PC-3 (cell line): ENCODE data around the gene C16orf87.

Experiments
- EZH2 ChIP-seq: fragments of 300-600 bp; sonication (generic); IDR thresholded peaks from one replicate; pipeline ENCODE4 v1.6.1; 2017; ENCODE audit warnings: antibody characterized with exemption, mild to moderate bottlenecking, low read length; ENCODE audit not compliant: unreplicated experiment
- EZH2phosphoT487 ChIP-seq: fragments of 300-600 bp; sonication (generic); IDR thresholded peaks from 2 replicates; pipeline ENCODE4 v1.6.1; 2018; ENCODE audit warnings: mild to moderate bottlenecking, antibody characterized with exemption, low read length, borderline replicate concordance
- TF ChIP-seq, protein P1 (sequence below): fragments of 300-600 bp; sonication (generic); conservative IDR thresholded peaks from 2 replicates; pipeline ENCODE4 v1.5.1; 2017; ENCODE audit warnings: antibody characterized with exemption, low read depth, mild to moderate bottlenecking, low read length

DNA sequence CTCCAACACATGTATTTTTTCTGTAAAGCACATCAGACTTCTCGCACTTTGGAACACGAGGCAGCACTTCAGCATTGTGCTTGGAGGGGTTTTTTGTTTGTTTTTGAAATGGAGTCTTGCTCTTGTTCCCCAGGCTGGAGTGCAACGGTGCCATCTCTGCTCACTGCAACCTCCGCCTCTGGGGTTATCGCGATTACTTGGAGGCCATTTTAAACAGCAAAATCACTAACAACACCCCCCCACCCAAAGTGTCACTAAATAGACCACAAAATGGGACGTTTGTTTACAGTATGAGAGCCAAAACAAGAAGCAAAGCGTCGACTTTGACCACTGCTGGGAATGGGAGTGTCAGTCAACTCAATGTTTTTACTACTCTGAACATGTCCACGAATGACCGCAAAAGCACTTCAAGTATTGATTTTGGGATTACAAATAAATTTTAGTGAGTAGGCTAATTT lies 9.0 kb upstream of the C16orf87 start:
- TF ChIP-seq, protein P1, sequence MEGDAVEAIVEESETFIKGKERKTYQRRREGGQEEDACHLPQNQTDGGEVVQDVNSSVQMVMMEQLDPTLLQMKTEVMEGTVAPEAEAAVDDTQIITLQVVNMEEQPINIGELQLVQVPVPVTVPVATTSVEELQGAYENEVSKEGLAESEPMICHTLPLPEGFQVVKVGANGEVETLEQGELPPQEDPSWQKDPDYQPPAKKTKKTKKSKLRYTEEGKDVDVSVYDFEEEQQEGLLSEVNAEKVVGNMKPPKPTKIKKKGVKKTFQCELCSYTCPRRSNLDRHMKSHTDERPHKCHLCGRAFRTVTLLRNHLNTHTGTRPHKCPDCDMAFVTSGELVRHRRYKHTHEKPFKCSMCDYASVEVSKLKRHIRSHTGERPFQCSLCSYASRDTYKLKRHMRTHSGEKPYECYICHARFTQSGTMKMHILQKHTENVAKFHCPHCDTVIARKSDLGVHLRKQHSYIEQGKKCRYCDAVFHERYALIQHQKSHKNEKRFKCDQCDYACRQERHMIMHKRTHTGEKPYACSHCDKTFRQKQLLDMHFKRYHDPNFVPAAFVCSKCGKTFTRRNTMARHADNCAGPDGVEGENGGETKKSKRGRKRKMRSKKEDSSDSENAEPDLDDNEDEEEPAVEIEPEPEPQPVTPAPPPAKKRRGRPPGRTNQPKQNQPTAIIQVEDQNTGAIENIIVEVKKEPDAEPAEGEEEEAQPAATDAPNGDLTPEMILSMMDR, result no peak
- TF ChIP-seq EZH2, result no peak
- TF ChIP-seq EZH2phosphoT487, result no peak
